Retinal pigment epithelial cell (primary cell): Measurements from ENCODE around the gene IFI27L1.

Experiments
- DNase-seq: peaks from one replicate; pipeline ENCODE4 v3.0.0-alpha.2; 2010; ENCODE audit warnings: low read depth
- H3K4me3 ChIP-seq: 2 replicates; pipeline ENCODE4 v1.5.1; 2011; ENCODE audit warnings: mild to moderate bottlenecking, low read length, control low read depth, moderate library complexity
- TF ChIP-seq, protein P1 (sequence below): conservative IDR thresholded peaks from 2 replicates; pipeline ENCODE4 v1.5.1; 2011; ENCODE audit warnings: low read depth, low read length, control low read depth, inconsistent platforms

The IFI27L1 gene

DNA sequence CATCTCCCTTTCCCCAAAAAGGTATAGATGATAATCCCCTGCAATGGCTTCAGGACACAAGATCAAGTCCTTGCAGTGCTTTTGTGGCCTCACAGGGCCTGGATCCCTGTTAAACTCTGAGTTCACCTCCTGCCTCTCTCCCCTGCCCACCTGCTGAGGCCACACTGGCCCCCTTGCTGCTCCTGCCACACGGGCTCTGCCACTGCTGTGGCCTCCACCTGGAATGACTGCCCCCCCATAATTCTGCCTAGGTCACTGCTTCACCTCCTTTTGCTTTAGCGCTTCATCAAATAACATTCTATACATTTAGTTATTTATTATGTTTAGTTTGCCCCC lies 28.8 kb downstream of the IFI27L1 start:
- TF ChIP-seq, protein P1, sequence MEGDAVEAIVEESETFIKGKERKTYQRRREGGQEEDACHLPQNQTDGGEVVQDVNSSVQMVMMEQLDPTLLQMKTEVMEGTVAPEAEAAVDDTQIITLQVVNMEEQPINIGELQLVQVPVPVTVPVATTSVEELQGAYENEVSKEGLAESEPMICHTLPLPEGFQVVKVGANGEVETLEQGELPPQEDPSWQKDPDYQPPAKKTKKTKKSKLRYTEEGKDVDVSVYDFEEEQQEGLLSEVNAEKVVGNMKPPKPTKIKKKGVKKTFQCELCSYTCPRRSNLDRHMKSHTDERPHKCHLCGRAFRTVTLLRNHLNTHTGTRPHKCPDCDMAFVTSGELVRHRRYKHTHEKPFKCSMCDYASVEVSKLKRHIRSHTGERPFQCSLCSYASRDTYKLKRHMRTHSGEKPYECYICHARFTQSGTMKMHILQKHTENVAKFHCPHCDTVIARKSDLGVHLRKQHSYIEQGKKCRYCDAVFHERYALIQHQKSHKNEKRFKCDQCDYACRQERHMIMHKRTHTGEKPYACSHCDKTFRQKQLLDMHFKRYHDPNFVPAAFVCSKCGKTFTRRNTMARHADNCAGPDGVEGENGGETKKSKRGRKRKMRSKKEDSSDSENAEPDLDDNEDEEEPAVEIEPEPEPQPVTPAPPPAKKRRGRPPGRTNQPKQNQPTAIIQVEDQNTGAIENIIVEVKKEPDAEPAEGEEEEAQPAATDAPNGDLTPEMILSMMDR, result no peak

DNA sequence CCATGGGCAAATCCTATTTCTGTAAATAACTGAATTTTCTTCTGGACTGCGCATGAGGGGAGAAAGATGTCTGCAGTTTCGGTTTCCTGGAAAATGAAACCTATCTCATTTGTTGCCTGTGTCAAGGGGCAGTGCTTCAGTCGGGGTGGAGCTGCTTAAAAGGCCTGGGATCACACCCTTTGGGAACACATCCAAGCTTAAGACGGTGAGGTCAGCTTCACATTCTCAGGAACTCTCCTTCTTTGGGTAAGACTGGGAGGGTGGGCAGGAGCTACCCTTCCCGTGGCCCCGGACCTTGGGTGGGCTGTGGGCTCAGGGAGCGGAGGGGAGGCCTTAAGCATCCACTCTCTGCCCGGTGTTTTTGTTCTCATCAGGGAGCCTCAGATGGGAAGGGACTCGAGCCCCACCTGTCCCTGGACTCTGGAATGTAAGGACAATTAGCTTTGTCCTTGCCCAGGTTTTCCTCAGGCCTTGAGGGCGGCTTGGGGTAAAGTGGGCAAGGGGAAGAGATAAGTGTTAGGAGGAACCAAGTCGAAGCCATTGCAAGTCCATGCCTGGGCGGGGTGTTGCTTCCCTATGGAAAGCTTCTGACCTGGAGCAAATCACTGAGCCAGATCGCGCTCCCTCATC lies 29.6 kb downstream of the IFI27L1 start, which contains the start of gene IFI27:
TSS of gene IFI27 (plus strand) at position 185 of the 630 bp plus-strand sequence.
- TF ChIP-seq, protein P1, result no peak
- H3K4me3 ChIP-seq, result no peak within 1 kb of the TSS
- DNase-seq, result no peak

More for the DNA sequence above, 28.8 kb downstream of the IFI27L1 start:
- no peak for DNase-seq
- no peak overlapping the region for H3K4me3 ChIP-seq

DNA sequence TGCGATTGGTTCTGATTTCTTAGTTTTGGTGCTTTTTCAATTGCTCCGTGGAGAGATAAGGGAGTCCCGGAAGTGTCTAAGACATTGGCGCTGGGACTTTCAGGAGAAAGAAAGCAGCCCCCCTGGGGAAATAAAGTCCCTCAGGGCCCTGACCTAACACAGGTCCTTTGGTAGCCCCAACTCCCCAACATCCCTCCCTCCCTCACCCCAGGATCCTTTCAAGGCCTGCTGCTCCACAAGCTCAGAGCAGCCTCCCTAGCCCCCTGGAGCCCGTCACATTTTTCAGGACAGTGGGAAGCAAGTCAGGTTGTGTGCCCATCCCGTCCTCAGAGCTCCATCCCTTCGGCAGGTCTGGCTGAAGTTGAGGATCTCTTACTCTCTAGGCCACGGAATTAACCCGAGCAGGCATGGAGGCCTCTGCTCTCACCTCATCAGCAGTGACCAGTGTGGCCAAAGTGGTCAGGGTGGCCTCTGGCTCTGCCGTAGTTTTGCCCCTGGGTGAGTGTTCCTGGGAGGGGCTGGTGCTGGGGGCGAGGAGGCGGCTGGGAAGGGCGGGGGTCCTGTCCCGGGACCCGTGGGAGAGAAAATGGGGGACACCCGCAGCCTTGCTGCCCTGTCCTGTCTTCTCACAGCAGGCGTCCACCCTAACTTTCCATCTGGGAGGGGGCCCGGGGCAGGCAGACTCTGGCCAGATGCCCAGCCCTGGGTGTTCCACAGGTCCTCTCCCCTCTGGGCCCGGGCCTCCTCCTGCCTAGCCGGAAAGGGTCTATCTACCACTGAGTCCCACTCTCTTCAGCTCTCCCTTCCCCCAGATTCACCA lies 30.4 kb downstream of the IFI27L1 start:
- H3K4me3 ChIP-seq, result no peak overlapping the region
- TF ChIP-seq, protein P1, result no peak
- DNase-seq, result no peak

DNA sequence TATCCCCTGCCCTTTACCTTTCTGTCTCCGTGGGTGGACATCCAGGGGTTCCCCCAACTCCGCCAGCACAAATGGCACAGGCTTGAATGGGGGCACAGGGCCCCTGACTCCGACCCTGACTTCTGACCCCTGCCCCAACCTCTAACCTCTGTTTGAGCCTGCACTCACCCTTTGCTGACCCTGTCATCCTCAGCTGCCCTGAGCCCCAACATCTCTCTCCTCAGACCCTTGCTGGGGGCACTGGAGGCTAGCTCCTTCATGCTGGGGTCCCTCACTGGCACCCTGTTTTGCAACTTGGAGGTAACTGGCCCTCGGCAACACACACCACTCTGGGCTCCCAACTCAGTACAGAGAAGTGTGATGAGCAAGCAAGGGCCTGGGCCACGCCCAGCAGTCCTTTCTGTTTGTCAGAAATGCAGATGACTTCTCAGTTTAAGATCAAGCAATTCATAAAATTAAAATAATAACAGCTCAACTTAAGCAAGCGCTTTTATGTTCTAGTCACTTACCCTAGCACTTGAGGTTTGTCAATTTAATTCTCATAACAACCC lies 31.5 kb downstream of the IFI27L1 start:
- no peak for DNase-seq
- TF ChIP-seq, protein P1, result no peak
- H3K4me3 ChIP-seq, result no peak overlapping the region

DNA sequence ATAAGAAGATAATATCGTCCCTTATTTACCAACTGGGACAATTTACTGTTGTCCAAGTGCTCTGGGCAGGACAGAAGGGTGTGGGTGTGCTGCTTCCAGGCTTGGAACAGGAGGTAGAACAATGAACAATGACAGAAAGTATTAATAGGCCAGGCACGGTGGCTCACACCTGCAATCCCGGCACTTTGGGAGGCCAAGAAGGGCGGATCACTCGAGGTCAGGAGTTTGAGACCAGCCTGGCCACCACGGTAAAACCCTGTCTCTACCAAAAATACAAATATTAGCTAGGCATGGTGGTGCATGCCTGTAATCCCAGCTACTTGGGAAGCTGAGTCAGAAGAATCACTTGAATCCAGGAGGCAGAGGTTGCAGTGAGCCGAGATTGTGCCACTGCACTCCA lies 32.0 kb downstream of the IFI27L1 start:
- no peak for DNase-seq
- no peak overlapping the region for H3K4me3 ChIP-seq
- TF ChIP-seq, protein P1, result no peak

DNA sequence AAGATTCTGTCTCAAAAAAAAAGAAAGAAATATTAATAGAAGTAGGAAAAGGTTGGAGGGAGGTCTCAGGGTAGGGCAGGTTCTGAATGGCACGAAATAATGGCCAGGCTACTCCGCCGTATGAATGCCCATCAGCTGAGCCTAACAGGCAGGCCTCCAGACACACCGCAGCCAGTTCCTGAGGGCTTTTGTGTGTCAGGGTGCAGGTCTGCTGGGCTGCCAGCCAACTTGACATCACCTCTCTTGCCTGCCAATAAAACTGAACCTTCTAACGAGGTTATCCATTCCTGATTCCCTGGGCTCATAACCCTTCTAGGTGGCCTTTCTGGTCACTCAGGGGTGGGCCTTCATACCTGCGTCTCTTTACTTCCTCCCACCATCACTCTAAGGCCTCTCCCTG lies 32.4 kb downstream of the IFI27L1 start:
- H3K4me3 ChIP-seq, result no peak overlapping the region
- DNase-seq, result peak; percentile 34
- TF ChIP-seq, protein P1, result no peak
